ENCODE data around the gene ENO3. TPM values are rescaled to one million over a fixed set of nuclear protein-coding genes. Genes with fewer than 3 reads are reported as not detected.

ENO3 gene
- total RNA-seq, 1 donor from 2014 or later = 2.6 TPM

DNA sequence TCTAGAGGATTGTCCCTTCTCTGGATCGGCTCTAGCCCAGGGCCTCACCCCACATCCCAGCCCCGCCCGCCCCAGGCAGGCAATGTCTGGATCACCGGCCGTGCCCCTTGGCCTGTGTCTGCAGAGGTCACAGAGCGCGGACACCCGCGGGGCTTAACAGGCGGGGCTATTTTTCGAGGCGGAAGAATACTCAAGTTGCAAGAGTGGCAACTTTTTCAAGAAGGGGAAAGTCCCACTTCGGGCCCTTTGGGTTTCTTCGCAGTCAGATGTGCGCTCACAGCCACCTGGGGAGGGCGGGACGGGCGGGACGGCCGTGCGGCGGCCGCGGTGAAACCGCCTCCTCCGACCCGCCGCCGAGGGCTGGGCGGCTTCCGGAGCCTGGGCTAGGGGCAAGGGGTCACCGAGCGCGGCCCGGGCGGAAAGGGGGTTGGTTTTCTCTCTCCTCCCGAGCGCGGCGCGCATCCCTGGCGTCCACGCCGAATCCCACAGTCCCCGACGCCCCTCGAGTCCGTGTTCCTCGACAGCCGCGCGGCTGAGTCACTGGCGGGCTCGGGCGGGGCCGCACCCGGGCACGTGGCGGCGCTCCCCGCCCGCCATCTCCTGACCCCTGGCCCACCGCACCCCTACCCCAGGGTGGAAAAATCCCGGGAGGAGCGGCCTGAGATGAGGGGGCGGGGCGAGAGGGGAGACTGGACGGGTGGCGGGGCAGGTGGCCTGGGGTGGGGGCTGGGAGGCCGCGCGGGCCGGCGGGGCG lies 1.4 kb upstream of the ENO3 start:
- DNase-seq (ENCODE audit: extremely low read depth, low read depth, low spot score) = no peak

DNA sequence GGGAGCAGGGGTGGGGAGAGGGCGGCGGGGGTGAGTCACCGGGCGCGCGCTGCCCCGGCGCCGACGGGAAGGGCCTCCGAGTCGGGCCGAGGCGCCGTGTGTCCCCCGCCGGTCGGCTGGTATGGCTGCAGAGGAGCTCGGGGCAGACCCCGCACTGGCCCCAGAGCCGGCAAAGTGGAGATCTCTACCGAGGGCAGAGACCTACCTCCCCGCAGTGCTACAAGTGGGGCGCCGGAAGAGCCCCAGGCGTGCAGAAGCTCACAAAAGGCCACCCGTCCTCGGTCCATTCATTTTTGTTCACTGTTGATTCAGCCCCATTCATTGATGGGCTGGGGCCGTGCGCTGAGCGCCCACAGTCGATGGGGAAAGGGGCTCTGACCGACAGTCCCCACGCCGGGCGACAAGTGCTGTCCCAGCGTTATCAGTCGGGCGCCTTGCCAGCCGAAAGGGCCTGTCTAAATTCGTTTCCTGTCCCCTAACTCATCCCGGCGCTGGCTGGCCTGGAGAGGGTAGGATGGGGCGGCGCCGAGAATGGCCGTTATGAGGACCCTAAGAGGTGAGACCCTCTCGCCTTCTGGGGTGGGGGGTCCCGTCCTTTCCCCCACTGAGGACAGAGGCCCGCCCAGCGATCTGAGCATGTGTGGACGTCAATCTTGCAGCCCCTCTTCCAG lies 709 bp upstream of the ENO3 start:
- DNase-seq (ENCODE audit: extremely low read depth, low read depth, low spot score) = no peak

DNA sequence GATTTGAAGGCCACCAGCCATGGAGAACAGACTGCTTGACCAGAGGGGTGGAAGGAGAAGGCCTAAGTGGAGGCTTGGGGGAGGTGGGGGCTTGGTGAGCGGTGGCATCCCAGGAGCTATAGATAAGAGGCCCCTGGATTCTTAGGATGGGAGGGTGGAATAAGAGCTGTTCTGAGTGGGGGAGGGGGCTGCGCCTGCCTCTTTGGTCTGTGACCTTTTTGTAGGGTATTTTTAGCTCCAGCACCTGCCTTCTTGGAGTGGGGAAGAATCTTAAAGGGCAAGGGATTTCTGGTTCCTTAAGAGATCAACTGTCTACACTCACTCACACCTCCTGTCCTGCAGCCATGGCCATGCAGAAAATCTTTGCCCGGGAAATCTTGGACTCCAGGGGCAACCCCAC lies 567 bp downstream of the ENO3 start:
- DNase-seq (ENCODE audit: extremely low read depth, low read depth, low spot score) = no peak

DNA sequence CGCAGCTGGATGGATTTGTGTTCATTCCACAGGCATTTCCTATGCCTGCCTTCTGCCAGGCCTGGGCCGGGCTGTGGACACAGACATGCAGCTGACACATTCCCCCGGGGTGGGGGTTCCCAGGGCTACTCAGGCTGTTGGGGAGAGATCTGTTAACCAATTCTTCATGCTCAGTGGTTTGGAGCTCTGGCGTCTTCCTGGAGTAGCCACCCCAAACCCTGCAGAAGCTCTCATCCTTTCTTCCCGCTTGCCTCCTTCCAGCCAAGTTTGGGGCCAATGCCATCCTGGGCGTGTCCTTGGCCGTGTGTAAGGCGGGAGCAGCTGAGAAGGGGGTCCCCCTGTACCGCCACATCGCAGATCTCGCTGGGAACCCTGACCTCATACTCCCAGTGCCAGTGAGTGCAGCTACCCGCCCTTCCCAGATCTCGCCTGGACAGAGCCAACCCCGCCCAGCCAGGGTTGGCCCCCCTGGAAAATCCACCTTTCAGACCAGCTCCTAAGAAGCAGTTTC lies 2.6 kb downstream of the ENO3 start:
- DNase-seq (ENCODE audit: extremely low read depth, low read depth, low spot score) = no peak

DNA sequence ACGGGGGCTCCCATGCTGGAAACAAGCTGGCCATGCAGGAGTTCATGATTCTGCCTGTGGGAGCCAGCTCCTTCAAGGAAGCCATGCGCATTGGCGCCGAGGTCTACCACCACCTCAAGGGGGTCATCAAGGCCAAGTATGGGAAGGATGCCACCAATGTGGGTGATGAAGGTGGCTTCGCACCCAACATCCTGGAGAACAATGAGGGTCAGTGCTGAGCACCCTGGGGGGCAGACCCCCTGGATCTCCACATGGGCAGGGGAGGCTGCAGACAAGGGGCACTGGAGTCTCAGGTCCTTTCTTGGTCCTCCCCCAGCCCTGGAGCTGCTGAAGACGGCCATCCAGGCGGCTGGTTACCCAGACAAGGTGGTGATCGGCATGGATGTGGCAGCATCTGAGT lies 4.2 kb downstream of the ENO3 start:
- DNase-seq (ENCODE audit: extremely low read depth, low read depth, low spot score) = no peak

DNA sequence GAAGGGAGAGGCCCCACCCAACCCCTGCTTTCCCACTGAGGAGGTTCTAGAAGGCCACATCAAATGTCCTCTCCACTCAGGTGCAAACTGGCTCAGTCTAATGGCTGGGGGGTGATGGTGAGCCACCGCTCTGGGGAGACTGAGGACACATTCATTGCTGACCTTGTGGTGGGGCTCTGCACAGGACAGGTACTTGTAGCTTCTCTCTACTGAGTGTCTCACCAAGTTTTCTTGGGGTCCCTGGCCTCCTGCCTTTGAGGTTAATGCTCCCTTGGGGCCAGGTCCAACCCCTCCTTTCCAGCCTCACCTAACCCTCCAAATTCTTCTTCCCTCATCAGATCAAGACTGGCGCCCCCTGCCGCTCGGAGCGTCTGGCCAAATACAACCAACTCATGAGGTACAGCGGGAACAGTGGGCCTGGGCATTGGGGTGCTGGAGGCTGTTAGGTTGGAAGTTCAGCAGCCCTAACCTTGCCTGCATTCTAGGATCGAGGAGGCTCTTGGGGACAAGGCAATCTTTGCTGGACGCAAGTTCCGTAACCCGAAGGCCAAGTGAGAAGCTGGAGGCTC lies 5.7 kb downstream of the ENO3 start:
- DNase-seq (ENCODE audit: extremely low read depth, low read depth, low spot score) = no peak

DNA sequence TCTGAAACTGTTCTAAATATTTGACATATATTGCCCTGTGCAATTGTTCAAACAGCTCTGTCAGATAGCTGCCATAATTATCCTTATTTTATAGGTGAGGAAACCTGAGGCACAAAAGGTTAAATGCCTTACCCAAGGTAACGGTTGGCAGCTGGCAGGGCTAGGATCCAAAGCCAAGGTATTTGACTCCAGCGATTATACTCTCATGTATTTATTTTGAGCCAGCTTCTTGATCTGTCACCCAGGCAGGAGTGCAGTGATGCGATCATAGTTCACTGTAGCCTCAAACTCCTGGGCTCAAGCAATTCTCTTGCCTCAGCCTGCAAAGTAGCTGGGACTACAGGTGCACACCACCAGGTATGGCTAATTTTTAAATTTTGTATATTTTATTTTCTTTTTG lies 7.2 kb downstream of the ENO3 start:
- no peak for DNase-seq (ENCODE audit: extremely low read depth, low read depth, low spot score)

DNA sequence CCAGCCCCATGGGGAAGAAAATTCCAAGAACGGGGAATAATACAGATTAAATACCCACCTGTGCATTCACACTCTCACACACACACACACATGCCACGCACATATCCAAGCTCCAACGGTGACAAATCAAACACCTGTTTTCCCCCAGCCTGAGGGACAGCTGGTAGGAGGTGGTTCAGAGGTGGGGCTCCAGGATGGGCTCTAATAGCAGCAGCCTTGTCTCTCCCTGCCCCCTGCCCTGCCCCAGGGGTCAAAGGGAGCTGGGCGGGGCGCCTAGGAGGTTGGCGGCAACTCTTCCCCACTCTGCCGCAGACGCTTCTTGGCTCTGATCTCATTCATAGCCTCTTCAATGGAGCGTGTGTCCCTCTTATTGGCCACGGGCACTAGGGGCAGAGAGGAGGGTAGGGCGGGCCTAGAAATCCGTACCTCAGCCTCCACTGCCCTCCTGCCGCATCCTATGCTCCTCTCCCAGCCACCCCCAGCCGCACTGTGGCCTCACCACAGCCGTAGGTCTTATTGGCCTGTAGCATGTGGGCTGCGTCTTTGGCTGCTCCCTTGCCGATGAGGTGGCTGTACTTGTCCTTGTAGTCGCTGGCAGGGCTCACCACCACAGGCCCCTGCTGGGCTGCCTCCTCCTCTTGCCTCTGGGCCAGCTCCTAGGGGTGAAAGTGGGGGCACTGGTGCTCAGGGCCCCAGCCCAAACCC lies 8.5 kb downstream of the ENO3 start:
- no peak for DNase-seq (ENCODE audit: extremely low read depth, low read depth, low spot score)

DNA sequence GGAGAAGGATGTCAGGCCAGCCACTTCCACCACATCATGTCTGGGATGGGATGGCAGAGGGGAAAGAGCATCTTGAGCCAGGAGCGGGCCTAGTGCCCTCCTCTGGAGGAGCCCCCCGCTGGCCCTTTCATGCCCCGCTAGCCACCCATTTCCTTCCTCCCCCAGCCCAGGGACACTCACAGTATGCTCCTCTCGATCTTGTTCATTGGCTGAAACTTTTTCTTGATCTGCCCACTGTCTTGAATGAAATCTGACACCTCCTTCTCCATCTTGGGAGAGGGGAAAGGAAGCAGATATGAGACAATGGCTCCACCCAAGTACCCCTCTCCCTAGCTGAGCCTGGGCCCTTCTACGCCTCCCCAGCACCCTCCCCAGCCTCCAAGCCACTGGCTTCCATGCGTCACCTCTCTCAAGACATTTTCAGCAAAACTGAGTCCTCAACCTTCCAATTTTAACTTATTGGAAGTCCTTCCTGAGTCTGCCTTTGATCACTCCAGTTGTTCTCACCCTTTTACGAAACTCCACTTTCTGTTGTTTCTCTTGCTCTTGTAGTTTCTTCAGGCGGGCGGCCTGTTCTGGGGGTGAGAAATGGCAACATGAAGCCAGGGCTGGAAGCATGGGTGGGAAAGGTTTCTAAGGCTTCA lies 9.5 kb downstream of the ENO3 start:
- no peak for DNase-seq (ENCODE audit: extremely low read depth, low read depth, low spot score)

DNA sequence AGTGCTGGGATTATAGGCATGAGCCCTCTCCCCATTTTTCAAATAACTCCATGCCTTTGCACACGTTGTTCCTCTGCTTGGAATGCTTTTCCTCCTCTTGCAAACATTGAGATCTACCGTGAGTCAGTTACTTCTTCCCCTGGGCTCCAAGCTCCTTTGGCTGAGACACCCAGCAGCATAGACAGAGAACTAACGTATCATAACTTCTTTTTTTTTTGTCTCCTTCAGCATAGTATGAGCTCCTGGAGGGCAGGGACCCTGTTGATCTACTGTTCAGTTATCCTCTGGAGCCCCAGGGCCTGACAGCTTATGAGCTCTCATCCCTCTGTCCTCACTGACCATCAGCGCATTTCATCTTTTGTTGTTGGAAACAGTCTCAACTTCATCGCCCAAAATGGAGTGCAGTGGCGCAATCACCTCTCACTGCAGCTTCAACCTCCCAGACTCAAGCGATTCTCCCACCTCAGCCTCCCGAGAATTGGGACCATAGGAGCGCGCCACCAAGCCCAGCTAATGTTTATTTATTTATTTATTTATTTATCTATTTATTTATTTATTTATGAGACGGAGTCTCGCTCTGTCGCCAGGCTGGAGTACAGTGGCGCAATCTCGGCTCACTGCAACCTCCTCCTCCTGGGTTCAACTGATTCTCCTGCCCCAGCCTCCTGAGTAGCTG lies 14.5 kb downstream of the ENO3 start:
- DNase-seq (ENCODE audit: extremely low read depth, low read depth, low spot score) = no peak

DNA sequence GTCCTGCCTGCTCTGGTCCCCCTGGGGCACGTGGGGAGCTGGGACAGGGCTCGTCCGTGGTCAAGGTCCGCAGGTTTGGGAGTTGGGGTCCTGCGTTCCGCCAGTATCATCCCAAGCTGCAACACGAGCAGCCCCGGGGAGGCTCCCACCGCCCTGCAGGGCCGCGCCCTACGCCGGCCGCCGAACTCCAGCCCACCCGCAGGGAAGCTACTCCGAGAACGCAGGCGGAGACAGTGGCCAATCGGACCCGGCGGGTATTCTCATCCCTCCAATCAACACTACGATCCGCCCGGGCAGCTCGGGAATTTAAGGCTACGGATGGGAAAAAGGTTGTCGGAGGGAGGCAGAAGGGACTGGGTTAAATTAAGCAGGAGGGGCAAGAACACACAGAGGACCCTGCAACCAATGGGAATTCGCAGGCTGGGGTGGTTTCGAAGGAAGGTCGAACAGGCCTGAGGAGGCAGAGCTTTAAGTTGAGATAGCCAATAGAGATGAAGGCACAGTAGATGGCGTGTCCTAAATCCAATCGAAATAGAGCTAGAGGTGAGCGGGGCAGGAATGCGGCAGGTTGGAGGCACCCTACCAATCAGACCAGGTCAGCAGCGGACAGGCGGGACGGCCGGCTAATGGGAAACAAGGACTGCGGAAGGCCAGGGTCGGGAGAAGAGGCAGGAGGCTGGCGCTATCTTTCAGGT lies 16.1 kb downstream of the ENO3 start:
- DNase-seq (ENCODE audit: extremely low read depth, low read depth, low spot score) = peak; percentile 97

DNA sequence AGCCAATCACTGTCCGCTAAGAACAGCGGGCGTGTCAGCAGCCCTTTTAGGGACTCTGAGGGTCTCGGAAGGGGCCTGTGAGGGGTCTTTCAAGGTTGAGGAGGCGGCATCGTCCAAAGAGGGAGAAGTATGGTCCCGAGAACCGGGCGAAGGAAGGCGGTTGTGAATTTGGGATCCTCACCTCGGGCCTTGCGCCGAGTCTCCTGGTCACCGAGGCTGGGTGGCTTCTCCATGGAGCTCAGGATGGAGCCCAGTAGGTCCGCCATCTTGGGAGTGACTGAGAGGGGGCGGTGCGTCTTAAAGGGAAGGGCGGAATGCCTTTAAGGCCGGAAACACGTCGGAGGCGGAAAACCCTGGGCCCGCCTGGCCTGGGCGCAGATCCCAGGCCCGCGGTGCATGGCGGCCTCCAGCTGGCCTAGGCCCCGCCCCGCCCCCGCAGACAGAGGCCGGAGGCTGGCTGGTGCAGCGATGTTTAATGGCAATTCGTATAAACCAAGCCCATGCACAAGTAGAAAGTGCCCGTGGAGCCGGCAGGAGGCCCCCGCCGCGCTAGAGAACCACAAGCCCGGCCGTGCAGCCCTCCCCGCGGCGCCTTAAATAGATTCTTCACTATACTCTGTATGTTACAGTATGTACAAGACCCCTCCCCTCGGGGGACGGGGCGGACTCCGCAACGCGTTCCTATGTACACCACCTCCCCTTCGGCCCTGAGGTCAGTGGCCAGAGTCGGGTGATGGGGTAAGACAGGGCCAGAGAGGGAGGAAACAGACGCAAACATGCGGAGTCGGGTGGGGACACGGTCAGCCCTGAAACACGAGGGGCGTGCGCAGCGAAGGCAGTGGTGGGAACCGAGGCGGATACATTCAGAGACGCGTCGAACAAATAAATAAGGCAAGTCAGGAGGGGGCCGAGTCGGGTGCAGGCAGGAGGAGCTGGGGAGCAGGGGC lies 16.9 kb downstream of the ENO3 start, which contains the start of gene SPAG7:
Gene SPAG7 (minus strand): TSS at position 279 of the 947 bp plus-strand sequence. CDS start 13 bp downstream, at position 266.
- peak; percentile 86 for DNase-seq (ENCODE audit: extremely low read depth, low read depth, low spot score)

DNA sequence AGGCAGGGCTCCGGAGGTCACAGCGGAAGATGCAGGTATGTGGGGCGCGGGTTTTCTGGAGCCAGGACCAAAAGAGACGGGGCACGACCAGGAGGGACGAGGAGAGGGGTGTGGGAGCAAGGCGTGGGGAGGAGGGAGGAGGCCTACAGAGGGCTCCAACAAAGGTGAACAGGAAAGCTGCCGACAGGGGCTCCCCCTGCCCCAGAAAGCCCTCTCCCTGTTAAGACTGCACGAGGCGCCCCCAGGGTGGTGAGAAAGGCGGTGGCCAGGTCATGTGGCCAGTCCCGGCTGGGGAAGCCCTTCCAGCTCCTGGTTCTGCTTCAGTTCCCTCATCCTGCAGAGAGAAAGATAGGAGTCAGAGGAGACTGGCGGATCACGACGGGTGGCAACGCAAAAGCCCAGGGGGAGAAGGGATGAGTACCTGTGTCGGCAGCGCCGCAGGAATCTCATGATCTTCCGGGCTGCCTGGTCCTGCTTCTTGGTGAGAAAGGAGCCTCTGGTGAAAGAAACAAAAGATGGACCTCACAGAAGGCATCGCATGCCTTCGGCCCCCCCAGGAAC lies 17.6 kb downstream of the ENO3 start:
- no peak for DNase-seq (ENCODE audit: extremely low read depth, low read depth, low spot score)

DNA sequence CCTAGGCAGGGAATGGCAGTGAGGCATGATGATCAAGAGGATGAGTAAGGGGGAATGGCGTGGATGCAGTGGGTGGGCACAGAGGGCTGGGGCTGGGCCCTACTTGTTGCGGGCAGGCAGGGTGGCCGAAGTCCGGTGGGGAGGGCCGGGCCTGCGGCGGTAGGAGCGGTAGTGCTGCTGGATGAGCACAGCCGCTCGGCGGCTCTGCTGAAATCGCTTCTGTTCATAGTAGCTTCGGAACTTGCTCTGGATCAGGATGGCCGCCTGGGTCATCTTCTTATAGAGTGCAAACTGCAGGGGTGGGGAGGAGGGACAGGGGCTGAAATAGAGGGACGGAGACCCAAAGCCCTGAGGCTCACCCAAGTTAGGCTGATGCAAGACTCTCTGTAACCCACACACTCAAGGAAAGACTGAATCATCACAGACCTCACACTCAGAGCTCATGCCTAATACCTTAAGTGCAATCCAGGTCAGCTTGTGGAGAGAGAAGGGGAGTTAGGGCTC lies 18.2 kb downstream of the ENO3 start:
- DNase-seq (ENCODE audit: extremely low read depth, low read depth, low spot score) = no peak

DNA sequence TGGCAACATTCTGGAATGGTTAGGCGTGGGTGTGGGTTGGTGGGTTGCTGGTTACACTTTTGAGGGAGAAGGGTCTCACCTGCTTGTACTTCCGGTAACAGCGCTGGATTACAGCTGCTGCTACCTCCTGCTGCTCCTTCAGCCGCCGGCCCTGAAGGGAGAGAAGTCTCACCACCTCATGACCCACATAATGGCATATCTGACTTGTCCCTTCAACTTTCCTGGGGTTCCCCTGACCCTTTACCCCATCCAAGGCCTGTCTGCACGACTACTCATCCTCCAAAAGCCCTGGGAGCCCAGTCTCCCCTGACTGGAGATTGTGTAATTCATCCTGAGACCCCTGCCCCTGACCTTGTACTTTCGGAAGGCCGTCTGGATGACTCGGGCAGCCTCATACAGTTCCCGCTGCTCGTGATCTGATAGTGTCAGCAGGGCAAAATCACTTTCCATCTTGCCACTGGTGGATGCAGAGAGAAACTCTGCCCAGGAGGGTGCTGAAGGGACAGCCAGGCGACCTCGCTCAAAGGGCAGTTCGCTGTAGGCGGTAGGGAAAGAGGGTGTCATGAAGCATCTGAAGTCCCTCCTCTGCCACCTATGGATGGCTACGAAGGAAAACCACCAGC lies 18.7 kb downstream of the ENO3 start:
- no peak for DNase-seq (ENCODE audit: extremely low read depth, low read depth, low spot score)

DNA sequence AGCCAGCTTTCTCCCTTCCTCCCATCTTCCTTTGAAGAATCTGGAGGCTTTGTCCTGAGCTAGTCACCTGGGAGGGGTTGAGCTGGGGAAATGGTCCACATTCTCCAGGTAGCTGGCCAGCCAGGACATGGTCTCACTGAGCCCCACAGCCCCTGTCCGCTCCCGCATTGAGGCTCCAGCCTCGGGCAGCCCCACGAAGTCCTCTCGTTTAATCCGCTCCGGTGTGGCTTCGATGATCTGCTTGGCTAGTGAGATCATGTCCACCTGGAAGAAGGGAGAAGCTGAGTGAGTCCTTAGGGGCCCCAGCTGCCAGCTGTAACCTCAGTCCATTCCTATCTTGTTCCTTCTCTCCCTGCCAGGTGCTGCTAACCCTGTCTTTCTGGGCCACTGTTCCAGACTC lies 19.4 kb downstream of the ENO3 start:
- DNase-seq (ENCODE audit: extremely low read depth, low read depth, low spot score) = no peak

DNA sequence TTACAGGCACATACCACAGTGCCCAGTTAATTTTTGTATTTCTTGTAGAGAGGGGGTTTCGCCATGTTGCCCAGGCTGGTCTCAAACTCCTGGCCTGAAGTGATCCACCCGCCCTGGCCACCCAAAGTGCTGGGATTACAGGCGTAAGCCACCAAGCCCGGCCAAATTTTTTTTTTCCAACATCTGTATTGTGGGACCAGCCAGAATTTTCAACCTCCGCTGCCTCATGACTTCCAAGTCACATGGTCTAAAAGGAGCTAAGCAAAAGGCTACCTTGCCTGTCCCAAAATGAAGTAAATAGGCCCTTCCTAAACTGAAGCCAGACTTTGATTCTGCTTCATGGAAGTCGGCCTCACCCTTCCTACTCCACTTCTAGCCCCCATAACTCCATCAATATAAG lies 20.9 kb downstream of the ENO3 start:
- DNase-seq (ENCODE audit: extremely low read depth, low read depth, low spot score) = no peak

DNA sequence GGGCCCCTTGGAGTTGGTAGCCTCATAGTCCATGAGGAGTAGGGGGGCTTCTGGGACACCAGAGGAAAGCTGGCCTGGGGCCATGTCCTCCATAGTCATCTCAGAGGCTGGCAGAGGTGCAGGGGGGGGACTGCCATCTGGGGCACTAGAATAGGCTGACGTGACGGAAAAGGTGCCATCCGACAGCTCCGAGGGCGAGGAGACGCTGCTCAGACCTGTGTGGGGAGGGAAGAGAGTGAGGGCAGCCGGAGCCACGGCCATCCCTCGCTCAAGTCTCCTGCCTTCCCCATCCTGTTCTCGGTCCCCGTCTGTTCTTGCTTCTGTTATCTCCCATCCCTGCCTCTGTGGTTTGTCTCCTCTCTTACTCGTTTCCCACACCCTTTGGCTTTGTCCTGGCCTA lies 21.4 kb downstream of the ENO3 start:
- DNase-seq (ENCODE audit: extremely low read depth, low read depth, low spot score) = no peak

Measured in glomerular endothelial cell (primary cell).